Measurements from ENCODE around the gene FURIN. TPM values are rescaled to one million over a fixed set of nuclear protein-coding genes. Genes with fewer than 3 reads are reported as not detected.
A peak's percentile ranks its signal among the peaks of the same experiment; 100 is the strongest.

The FURIN gene
- total and polyA plus RNA-seq, 9 of the 15 experiments (the other 6 are each of a cell fraction or from before 2014, with no cell fraction given), result 0.92 to 99.9 (median 34.8) TPM

- TF ChIP-seq CREB3 (tag; conservative IDR thresholded peaks at IDR 0.05; ENCODE audit: low read depth) (no peak), SPI1 (IDR thresholded peaks at IDR 0.05; ENCODE audit: borderline replicate concordance, low read depth, low read length) (no peak), ZNF263 (CRISPR knock-in tag; IDR thresholded peaks at IDR 0.05; ENCODE audit: borderline replicate concordance) (no peak; the same call in 1 of the 2 replicates), MTA3 (IDR thresholded peaks at IDR 0.05; ENCODE audit: borderline replicate concordance) (peak; percentile 90), NR2F6 (CRISPR knock-in tag; IDR thresholded peaks at IDR 0.05) (no peak), POLR2G (IDR thresholded peaks at IDR 0.05; ENCODE audit: low read depth, low read length) (peak; percentile 82), ZSCAN32 (CRISPR knock-in tag; IDR thresholded peaks at IDR 0.05) (no peak), POLR2AphosphoS5 (IDR thresholded peaks at IDR 0.05; ENCODE audit: control insufficient read depth, insufficient read depth, low read depth, low read length) (peak; percentile 32; the same call in 1 of the 2 replicates), PHB2 (IDR thresholded peaks at IDR 0.05; ENCODE audit: low read depth) (no peak), PCBP2 (IDR thresholded peaks at IDR 0.05; ENCODE audit: low read depth, low read length, poor library complexity, severe bottlenecking) (no peak)
Measured at GRCh38 chr15:90881978-90882721, 13.8 kb downstream of the FURIN start (continued).

Measured in K562 (cell line).